Measurements from ENCODE around the gene CRACDL. TPM values are rescaled to one million over a fixed set of nuclear protein-coding genes. Genes with fewer than 3 reads are reported as not detected.
"Not testable (repeated sequence)": the region's sequence is repeated elsewhere in the genome, so short reads cannot be mapped to it uniquely, and the experiment has no call there.

The CRACDL gene
- total RNA-seq, 1 donor from 2014 or later, result 1.6 TPM

- Mint-ChIP-seq H3K36me3 (ENCODE audit: insufficient read depth) (no peaks in the 10 kb centered on the region), H3K27ac (no peak overlapping the region), H3K4me1 (ENCODE audit: low read depth) (peaks cover 8% of the 10 kb centered on the region), H3K4me3 (ENCODE audit: low read depth) (no peak overlapping the region), H3K27me3 (peaks cover 3% of the 10 kb centered on the region), H3K9me3 (ENCODE audit: low read depth) (no peaks in the 10 kb centered on the region)
- no peak for DNase-seq (ENCODE audit: low spot score, unreplicated experiment)
- no peak for TF ChIP-seq CTCF (IDR thresholded peaks at IDR 0.05; ENCODE audit: unreplicated experiment)
Measured at GRCh38 chr2:98900721-98901120, 35.3 kb downstream of the CRACDL start.

GRCh38 chr2:98899703-98900078 is 36.3 kb downstream of the CRACDL start:
- not testable (repeated sequence) for H3K9me3 Mint-ChIP-seq (ENCODE audit: low read depth); H3K27ac Mint-ChIP-seq; H3K27me3 Mint-ChIP-seq; H3K4me3 Mint-ChIP-seq (ENCODE audit: low read depth); H3K36me3 Mint-ChIP-seq (ENCODE audit: insufficient read depth); DNase-seq (ENCODE audit: low spot score, unreplicated experiment); H3K4me1 Mint-ChIP-seq (ENCODE audit: low read depth)

GRCh38 chr2:98899041-98899702 is 36.9 kb downstream of the CRACDL start:
- Mint-ChIP-seq H3K27ac (no peak overlapping the region), H3K9me3 (ENCODE audit: low read depth) (no peaks in the 10 kb centered on the region), H3K4me3 (ENCODE audit: low read depth) (no peak overlapping the region), H3K27me3 (peaks cover 5% of the 10 kb centered on the region), H3K36me3 (ENCODE audit: insufficient read depth) (no peaks in the 10 kb centered on the region), H3K4me1 (ENCODE audit: low read depth) (peaks cover 7% of the 10 kb centered on the region)
- TF ChIP-seq CTCF (IDR thresholded peaks at IDR 0.05; ENCODE audit: unreplicated experiment), result no peak
- no peak for DNase-seq (ENCODE audit: low spot score, unreplicated experiment)

GRCh38 chr2:98898423-98898841 is 37.6 kb downstream of the CRACDL start:
- H3K4me3 Mint-ChIP-seq (ENCODE audit: low read depth), result no peak overlapping the region
- no peak for TF ChIP-seq CTCF (IDR thresholded peaks at IDR 0.05; ENCODE audit: unreplicated experiment)
- peaks cover 3% of the 10 kb centered on the region for H3K4me1 Mint-ChIP-seq (ENCODE audit: low read depth)
- H3K27me3 Mint-ChIP-seq, result peaks cover 5% of the 10 kb centered on the region
- DNase-seq (ENCODE audit: low spot score, unreplicated experiment), result no peak
- H3K36me3 Mint-ChIP-seq (ENCODE audit: insufficient read depth), result no peaks in the 10 kb centered on the region
- no peaks in the 10 kb centered on the region for H3K9me3 Mint-ChIP-seq (ENCODE audit: low read depth)
- H3K27ac Mint-ChIP-seq, result no peak overlapping the region

GRCh38 chr2:98897746-98898145 is 38.3 kb downstream of the CRACDL start:
- Mint-ChIP-seq H3K27me3 (peaks cover 5% of the 10 kb centered on the region), H3K27ac (no peak overlapping the region)
- no peak for DNase-seq (ENCODE audit: low spot score, unreplicated experiment)

More at GRCh38 chr2:98897746-98898145, 38.3 kb downstream of the CRACDL start:
- no peak for TF ChIP-seq CTCF (IDR thresholded peaks at IDR 0.05; ENCODE audit: unreplicated experiment)
- Mint-ChIP-seq H3K4me1 (ENCODE audit: low read depth) (peaks cover 3% of the 10 kb centered on the region), H3K9me3 (ENCODE audit: low read depth) (no peaks in the 10 kb centered on the region), H3K4me3 (ENCODE audit: low read depth) (no peak overlapping the region), H3K36me3 (ENCODE audit: insufficient read depth) (no peaks in the 10 kb centered on the region)
